Measurements from ENCODE around the gene MTMR2.

DNA sequence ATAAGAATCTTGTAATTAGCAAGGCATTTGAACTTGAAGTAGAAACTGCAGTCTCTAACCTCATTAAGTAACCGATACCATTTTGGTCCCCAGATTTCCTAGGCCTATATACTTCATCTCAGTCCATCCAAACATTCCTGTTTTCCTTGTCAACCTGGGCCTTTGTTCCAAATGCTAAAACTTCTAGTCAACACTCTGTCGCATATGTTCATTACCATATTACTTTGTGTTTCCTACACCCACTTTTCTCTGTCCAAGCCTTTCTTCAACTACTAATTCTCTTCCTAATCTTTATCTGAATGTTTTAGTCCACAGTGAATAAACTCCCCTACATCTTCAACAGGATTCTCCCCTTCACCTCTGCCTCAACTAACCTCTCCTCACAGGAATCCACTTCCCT lies 31.4 kb downstream of the MTMR2 start:
- TF ChIP-seq EZH2 (IDR thresholded peaks at IDR 0.05) = no peak
- TF ChIP-seq, protein P1, sequence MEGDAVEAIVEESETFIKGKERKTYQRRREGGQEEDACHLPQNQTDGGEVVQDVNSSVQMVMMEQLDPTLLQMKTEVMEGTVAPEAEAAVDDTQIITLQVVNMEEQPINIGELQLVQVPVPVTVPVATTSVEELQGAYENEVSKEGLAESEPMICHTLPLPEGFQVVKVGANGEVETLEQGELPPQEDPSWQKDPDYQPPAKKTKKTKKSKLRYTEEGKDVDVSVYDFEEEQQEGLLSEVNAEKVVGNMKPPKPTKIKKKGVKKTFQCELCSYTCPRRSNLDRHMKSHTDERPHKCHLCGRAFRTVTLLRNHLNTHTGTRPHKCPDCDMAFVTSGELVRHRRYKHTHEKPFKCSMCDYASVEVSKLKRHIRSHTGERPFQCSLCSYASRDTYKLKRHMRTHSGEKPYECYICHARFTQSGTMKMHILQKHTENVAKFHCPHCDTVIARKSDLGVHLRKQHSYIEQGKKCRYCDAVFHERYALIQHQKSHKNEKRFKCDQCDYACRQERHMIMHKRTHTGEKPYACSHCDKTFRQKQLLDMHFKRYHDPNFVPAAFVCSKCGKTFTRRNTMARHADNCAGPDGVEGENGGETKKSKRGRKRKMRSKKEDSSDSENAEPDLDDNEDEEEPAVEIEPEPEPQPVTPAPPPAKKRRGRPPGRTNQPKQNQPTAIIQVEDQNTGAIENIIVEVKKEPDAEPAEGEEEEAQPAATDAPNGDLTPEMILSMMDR (IDR thresholded peaks at IDR 0.05) = no peak
- TF ChIP-seq EZH2phosphoT487 (IDR thresholded peaks at IDR 0.05) = no peak

Data from neural progenitor cell (in vitro differentiated cells).